Activated B cell treated with CpG ODN at 0.5 μM for 24 hours (primary cell): ENCODE data around the gene IFIT1. TPM values are rescaled to one million over a fixed set of nuclear protein-coding genes. Genes with fewer than 3 reads are reported as not detected.

ENCODE experiments used
- ATAC-seq: fragments of 200-7000 bp; cut with Tn5 transposase; one replicate; pipeline ENCODE4 v1.10.0; 2021; ENCODE audit warnings: low read depth, mild to moderate bottlenecking, moderate library complexity
- CTCF ChIA-PET: fragments of 350-600 bp; sonication (Branson Sonifier 250); formaldehyde crosslinking; loops from one replicate; lab custom pipeline; 2021; ENCODE audit warnings: antibody characterized with exemption; lab: Charles Lee
- POLR2A ChIA-PET: fragments of 350-600 bp; sonication (Branson Sonifier 250); formaldehyde crosslinking; loops from one replicate; lab custom pipeline; 2021; ENCODE audit warnings: antibody characterized with exemption; lab: Charles Lee
- DNase-seq: peaks from one replicate; pipeline ENCODE4 v3.0.0; 2022
- H3K27ac Mint-ChIP-seq: one replicate; pipeline ENCODE4 v1.8.0; 2020; ENCODE audit warnings: mixed read lengths
- H3K27me3 Mint-ChIP-seq: one replicate; pipeline ENCODE4 v1.8.0; 2021; ENCODE audit warnings: mixed read lengths
- H3K36me3 Mint-ChIP-seq: one replicate; pipeline ENCODE4 v1.8.0; 2021; ENCODE audit warnings: low read depth, mixed read lengths
- H3K4me1 Mint-ChIP-seq: one replicate; pipeline ENCODE4 v1.8.0; 2021; ENCODE audit warnings: mixed read lengths
- H3K4me3 Mint-ChIP-seq: one replicate; pipeline ENCODE4 v1.8.0; 2020; ENCODE audit warnings: mild to moderate bottlenecking, mixed read lengths
- H3K9me3 Mint-ChIP-seq: one replicate; pipeline ENCODE4 v1.8.0; 2020; ENCODE audit warnings: mixed read lengths
- intact Hi-C: fragments of 100-400 bp; cut with micrococcal nuclease; formaldehyde crosslinking; loops from one replicate; pipeline ENCODE4 v1.15.1; 2024
- total RNA-seq: library from RNA; stranded (reverse); gene quantifications from 2 replicates; pipeline ENCODE4 v1.2.3, GENCODE V29; 2022
- TF ChIP-seq, protein P1 (sequence below): fragments of 200-600 bp; IDR thresholded peaks from one replicate; pipeline ENCODE4 v1.8.0; 2022; ENCODE audit warnings: antibody characterized with exemption, mild to moderate bottlenecking

Gene IFIT1
- total RNA-seq, 1 donor from 2014 or later, result 0.95 TPM

DNA sequence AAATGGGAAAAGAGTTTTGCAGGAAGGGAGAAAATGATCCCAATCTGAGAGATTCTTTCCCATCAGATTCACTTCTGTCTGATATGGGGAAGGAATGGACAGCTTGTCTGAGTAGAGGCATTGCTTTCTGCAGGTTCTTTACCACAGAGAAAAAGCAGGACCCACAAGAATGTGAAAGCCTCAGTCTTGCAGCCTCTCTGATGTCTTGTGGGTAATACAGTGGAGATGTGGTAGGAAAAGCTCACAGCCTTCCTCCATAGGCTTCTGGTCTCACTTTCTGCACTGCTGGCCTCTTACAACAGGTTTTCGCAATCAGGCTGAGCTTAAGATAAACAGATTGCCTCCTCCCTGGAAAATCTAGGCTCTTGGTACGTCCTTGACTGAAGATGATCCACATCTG is 551 bp downstream of the IFIT1 start:
- no peak for ATAC-seq
- CTCF ChIA-PET, result interaction anchor here (1.1 kb wide), 1 partner anchor 26 kb away, joined by 3 read pairs; no protein-coding TSS in a partner anchor

GRCh38 chr10:89393898-89394297 is 1.5 kb downstream of the IFIT1 start:
- no peaks in the 10 kb centered on the region for H3K9me3 Mint-ChIP-seq
- H3K27ac Mint-ChIP-seq, result no peak overlapping the region
- H3K4me1 Mint-ChIP-seq, result peaks cover 18% of the 10 kb centered on the region
- H3K4me3 Mint-ChIP-seq, result no peak overlapping the region
- H3K27me3 Mint-ChIP-seq, result no peaks in the 10 kb centered on the region
- no peaks in the 10 kb centered on the region for H3K36me3 Mint-ChIP-seq
- ChIA-PET CTCF (interaction anchor here (1.1 kb wide), 1 partner anchor 25 kb away, joined by 3 read pairs; no protein-coding TSS in a partner anchor), POLR2A (interaction anchor here (2.3 kb wide), 1 partner anchor 20 kb away, joined by 14 read pairs; the partner anchor contains the start of gene IFIT5)
- TF ChIP-seq, protein P1, sequence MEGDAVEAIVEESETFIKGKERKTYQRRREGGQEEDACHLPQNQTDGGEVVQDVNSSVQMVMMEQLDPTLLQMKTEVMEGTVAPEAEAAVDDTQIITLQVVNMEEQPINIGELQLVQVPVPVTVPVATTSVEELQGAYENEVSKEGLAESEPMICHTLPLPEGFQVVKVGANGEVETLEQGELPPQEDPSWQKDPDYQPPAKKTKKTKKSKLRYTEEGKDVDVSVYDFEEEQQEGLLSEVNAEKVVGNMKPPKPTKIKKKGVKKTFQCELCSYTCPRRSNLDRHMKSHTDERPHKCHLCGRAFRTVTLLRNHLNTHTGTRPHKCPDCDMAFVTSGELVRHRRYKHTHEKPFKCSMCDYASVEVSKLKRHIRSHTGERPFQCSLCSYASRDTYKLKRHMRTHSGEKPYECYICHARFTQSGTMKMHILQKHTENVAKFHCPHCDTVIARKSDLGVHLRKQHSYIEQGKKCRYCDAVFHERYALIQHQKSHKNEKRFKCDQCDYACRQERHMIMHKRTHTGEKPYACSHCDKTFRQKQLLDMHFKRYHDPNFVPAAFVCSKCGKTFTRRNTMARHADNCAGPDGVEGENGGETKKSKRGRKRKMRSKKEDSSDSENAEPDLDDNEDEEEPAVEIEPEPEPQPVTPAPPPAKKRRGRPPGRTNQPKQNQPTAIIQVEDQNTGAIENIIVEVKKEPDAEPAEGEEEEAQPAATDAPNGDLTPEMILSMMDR, result no peak
- ATAC-seq, result no peak
- DNase-seq, result no peak
- intact Hi-C loops, result no loop called here

More for the DNA sequence above, 551 bp downstream of the IFIT1 start:
- intact Hi-C loops, result loop anchor here (1.0 kb wide), 2 partner anchors 21 to 92 kb away; partner anchors contain the start of gene IFIT5
- H3K9me3 Mint-ChIP-seq, result no peaks in the 10 kb centered on the region
- no peaks in the 10 kb centered on the region for H3K36me3 Mint-ChIP-seq
- POLR2A ChIA-PET, result interaction anchor here (0.6 to 2.3 kb wide), 5 partner anchors 21 to 486 kb away, joined by 3 to 14 read pairs (median 5); partner anchors contain the start of genes IFIT5 and LIPA
- H3K27ac Mint-ChIP-seq, result peak overlapping the region; percentile 85
- TF ChIP-seq, protein P1, result no peak
- DNase-seq, result no peak
- H3K4me3 Mint-ChIP-seq, result peak overlapping the region; percentile 87
- peaks cover 18% of the 10 kb centered on the region for H3K4me1 Mint-ChIP-seq
- H3K27me3 Mint-ChIP-seq, result no peaks in the 10 kb centered on the region

DNA sequence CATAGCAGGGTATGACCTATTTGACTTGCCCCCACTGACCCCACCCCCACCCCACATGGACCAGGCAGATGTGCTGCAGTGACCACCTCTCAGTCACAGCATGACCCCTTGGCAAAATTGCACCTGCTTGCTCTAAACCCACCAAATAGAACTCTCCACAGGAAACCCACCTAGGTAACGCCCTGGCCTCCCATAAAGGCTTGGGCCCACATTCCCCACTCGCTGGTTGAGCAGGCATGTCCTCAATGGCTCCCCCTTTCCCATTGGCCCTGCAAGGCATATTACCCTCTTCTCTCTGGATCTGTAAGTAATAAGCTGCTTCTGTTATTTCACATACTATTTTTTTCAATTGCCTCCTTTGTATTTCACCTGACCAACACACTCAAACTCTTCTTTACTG is 2.7 kb downstream of the IFIT1 start:
- ChIA-PET POLR2A (no interaction called here), CTCF (no interaction called here)
- ATAC-seq (no peak), DNase-seq (no peak)
- intact Hi-C loops, result no loop called here
- H3K27me3 Mint-ChIP-seq, result no peaks in the 10 kb centered on the region
- peaks cover 18% of the 10 kb centered on the region for H3K4me1 Mint-ChIP-seq
- no peaks in the 10 kb centered on the region for H3K36me3 Mint-ChIP-seq
- H3K9me3 Mint-ChIP-seq, result no peaks in the 10 kb centered on the region
- no peak overlapping the region for H3K27ac Mint-ChIP-seq
- TF ChIP-seq, protein P1, result no peak
- H3K4me3 Mint-ChIP-seq, result no peak overlapping the region

DNA sequence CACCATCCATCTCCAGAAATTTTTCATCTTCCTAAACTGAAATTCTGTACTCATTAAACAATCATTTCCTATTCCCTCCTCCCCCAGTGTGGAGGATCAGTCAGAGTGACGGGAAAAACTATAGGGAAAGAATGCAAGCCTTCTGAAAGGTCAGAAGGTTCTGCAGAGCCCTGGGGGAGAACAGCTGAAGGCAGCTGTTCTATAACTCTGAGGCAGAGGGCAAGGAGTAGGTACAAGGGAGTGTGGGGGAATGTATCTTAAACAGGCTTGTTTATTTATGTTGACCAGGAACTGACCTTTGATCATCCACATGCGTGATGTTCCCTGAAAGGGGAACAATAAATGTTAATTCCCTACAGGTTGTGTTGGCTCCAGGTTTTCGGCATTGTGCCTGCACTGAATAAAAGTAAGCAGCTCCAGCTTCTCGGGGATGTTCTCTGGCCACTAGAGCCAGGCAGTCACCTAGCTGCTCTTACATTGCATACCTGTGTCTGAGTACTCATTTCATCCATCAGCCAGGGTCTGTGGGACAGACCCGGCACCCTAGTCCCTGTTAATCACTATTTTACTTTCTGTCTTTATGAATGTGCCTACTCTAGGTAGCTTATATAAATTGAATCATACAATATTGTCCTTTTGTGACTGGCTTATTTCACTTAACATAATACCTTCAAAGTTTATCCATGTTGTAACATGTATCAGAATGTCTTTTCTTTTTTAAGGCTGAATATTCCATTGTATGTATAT is 5.8 kb downstream of the IFIT1 start:
- ATAC-seq, result no peak
- Mint-ChIP-seq H3K27me3 (no peaks in the 10 kb centered on the region), H3K4me1 (peaks cover 7% of the 10 kb centered on the region), H3K27ac (no peak overlapping the region), H3K36me3 (peaks cover 9% of the 10 kb centered on the region), H3K9me3 (no peaks in the 10 kb centered on the region), H3K4me3 (no peak overlapping the region)
- TF ChIP-seq, protein P1, result no peak
- ChIA-PET POLR2A (interaction anchor here (0.6 kb wide), 1 partner anchor 1539 kb away, joined by 5 read pairs; no protein-coding TSS in a partner anchor), CTCF (no interaction called here)
- DNase-seq, result no peak
- intact Hi-C loops, result no loop called here

DNA sequence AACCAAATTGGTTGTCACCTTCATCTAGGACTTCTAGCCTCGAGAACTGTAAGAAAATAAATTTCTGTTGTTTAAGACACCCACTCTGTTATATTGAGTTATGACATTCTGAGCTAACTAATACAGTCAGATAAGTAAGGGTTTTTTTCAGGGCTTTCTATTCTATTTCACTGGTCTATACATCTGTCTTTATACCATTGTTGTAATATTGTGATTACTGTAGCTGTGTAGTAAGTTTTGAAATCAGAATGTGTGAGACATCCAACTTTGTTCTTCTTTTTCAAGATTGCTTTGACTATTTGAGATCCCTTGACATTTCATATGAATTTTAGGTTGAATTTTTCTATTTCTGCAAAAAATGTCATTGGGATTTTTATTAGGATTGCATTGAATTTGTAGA is 7.5 kb downstream of the IFIT1 start:
- no peak for DNase-seq
- TF ChIP-seq, protein P1, result no peak
- no peak overlapping the region for H3K4me3 Mint-ChIP-seq
- no peaks in the 10 kb centered on the region for H3K4me1 Mint-ChIP-seq
- ChIA-PET POLR2A (no interaction called here), CTCF (interaction anchor here (0.9 to 1.0 kb wide), 2 partner anchors 175 to 182 kb away, joined by 3 read pairs; no protein-coding TSS in a partner anchor)
- H3K27ac Mint-ChIP-seq, result no peak overlapping the region
- no peaks in the 10 kb centered on the region for H3K27me3 Mint-ChIP-seq
- H3K9me3 Mint-ChIP-seq, result no peaks in the 10 kb centered on the region
- no peak for ATAC-seq
- peaks cover 16% of the 10 kb centered on the region for H3K36me3 Mint-ChIP-seq
- intact Hi-C loops, result no loop called here
